WTC11 (cell line): ENCODE measurements around the gene MRPL51. TPM values are rescaled to one million over a fixed set of nuclear protein-coding genes. Genes with fewer than 3 reads are reported as not detected.

Experiments
- ATAC-seq: fragments of 200-7000 bp; cut with Tn5 transposase; 2 replicates; pipeline ENCODE4 v1.10.0; 2021; ENCODE audit warnings: mild to moderate bottlenecking, moderate library complexity
- CTCF ChIA-PET: fragments of 300-600 bp; sonication (Branson Sonifier 250); formaldehyde crosslinking; loops from one replicate; lab custom pipeline; 2021; ENCODE audit warnings: antibody characterized with exemption; lab: Charles Lee
- POLR2A ChIA-PET: fragments of 350-600 bp; sonication (Branson Sonifier 250); formaldehyde crosslinking; loops from one replicate; lab custom pipeline; 2021; ENCODE audit warnings: antibody characterized with exemption; lab: Charles Lee
- DNase-seq: peaks from one replicate; pipeline ENCODE4 v3.0.0; 2021; ENCODE audit warnings: low spot score
- H3K27ac Mint-ChIP-seq: 2 replicates; pipeline ENCODE4 v1.8.0; 2021; ENCODE audit warnings: mixed read lengths
- H3K27me3 Mint-ChIP-seq: 2 replicates; pipeline ENCODE4 v1.8.0; 2021; ENCODE audit warnings: low read depth, mild to moderate bottlenecking, moderate library complexity, mixed read lengths
- H3K36me3 Mint-ChIP-seq: 2 replicates; pipeline ENCODE4 v1.8.0; 2021; ENCODE audit warnings: mixed read lengths
- H3K4me1 Mint-ChIP-seq: 2 replicates; pipeline ENCODE4 v1.8.0; 2022; ENCODE audit warnings: mixed read lengths
- H3K4me3 Mint-ChIP-seq: 2 replicates; pipeline ENCODE4 v1.8.0; 2021; ENCODE audit warnings: mild to moderate bottlenecking, moderate library complexity, mixed read lengths
- H3K9me3 Mint-ChIP-seq: 2 replicates; pipeline ENCODE4 v1.8.0; 2021; ENCODE audit warnings: mixed read lengths
- ATF3 ChIP-seq: sonication (generic); formaldehyde crosslinking; conservative IDR thresholded peaks from 2 replicates; pipeline ENCODE4 v1.8.1; 2022; ENCODE audit warnings: mild to moderate bottlenecking, missing genetic modification reagents
- CREB1 ChIP-seq: sonication (generic); formaldehyde crosslinking; IDR thresholded peaks from 2 replicates; pipeline ENCODE4 v1.8.0; 2023; ENCODE audit warnings: mild to moderate bottlenecking, missing genetic modification reagents
- CTCF ChIP-seq: fragments of 200-600 bp; IDR thresholded peaks from 2 replicates; pipeline ENCODE4 v1.8.0; 2022; ENCODE audit warnings: antibody characterized with exemption
- E2F5 ChIP-seq: sonication (generic); formaldehyde crosslinking; IDR thresholded peaks from 2 replicates; pipeline ENCODE4 v1.8.1; 2022; ENCODE audit warnings: mild to moderate bottlenecking, moderate library complexity, missing genetic modification reagents
- FOXP1 ChIP-seq: sonication (generic); formaldehyde crosslinking; IDR thresholded peaks from 2 replicates; pipeline ENCODE4 v1.8.0; 2022; ENCODE audit warnings: missing genetic modification reagents, mild to moderate bottlenecking, moderate library complexity, borderline replicate concordance
- GTF2I ChIP-seq: fragments of 250-450 bp; sonication (Bioruptor Pico); conservative IDR thresholded peaks from 2 replicates; pipeline ENCODE4 v1.4.0; 2021; ENCODE audit warnings: mild to moderate bottlenecking
- JUN ChIP-seq: sonication (generic); formaldehyde crosslinking; IDR thresholded peaks from 2 replicates; pipeline ENCODE4 v1.8.0; 2023; ENCODE audit warnings: mild to moderate bottlenecking, missing genetic modification reagents
- MAX ChIP-seq: sonication (generic); formaldehyde crosslinking; IDR thresholded peaks from 2 replicates; pipeline ENCODE4 v1.8.0; 2022; ENCODE audit warnings: mild to moderate bottlenecking, missing genetic modification reagents
- NFYB ChIP-seq: sonication (generic); formaldehyde crosslinking; conservative IDR thresholded peaks from 2 replicates; pipeline ENCODE4 v1.8.0; 2022; ENCODE audit warnings: low read depth, missing genetic modification reagents
- USF1 ChIP-seq: sonication (generic); formaldehyde crosslinking; IDR thresholded peaks from 2 replicates; pipeline ENCODE4 v1.8.0; 2022; ENCODE audit warnings: mild to moderate bottlenecking, missing genetic modification reagents
- ZBTB21 ChIP-seq: sonication (generic); formaldehyde crosslinking; IDR thresholded peaks from 2 replicates; pipeline ENCODE4 v1.8.1; 2023; ENCODE audit warnings: mild to moderate bottlenecking, missing genetic modification reagents, borderline replicate concordance
- ZNF232 ChIP-seq: sonication (generic); formaldehyde crosslinking; IDR thresholded peaks from 2 replicates; pipeline ENCODE4 v1.8.0; 2022; ENCODE audit warnings: mild to moderate bottlenecking, missing genetic modification reagents
- ZNF532 ChIP-seq: fragments of 250-450 bp; sonication (Bioruptor Pico); IDR thresholded peaks from 2 replicates; pipeline ENCODE4 v1.9.0; 2021; ENCODE audit warnings: mild to moderate bottlenecking, borderline replicate concordance
- total RNA-seq: library from RNA; stranded (reverse); gene quantifications from 3 replicates; pipeline ENCODE4 v1.2.3, GENCODE V29; 2021

The MRPL51 gene
- total RNA-seq, 1 experiment from 2014 or later, result 290 TPM

GRCh38 chr12:6466184-6466573 is 26.9 kb downstream of the MRPL51 start:
- Mint-ChIP-seq H3K36me3 (peaks cover 50% of the 10 kb centered on the region), H3K4me3 (no peak overlapping the region), H3K9me3 (no peaks in the 10 kb centered on the region), H3K4me1 (peaks cover 20% of the 10 kb centered on the region), H3K27me3 (peaks cover 7% of the 10 kb centered on the region), H3K27ac (no peak overlapping the region)
- POLR2A ChIA-PET, result interaction anchor here (0.9 to 1.2 kb wide), 2 partner anchors 130 to 140 kb away, joined by 3 to 6 read pairs; no protein-coding TSS in a partner anchor
- TF ChIP-seq JUN (CRISPR knock-in tag), result no peak
- TF ChIP-seq ZNF232 (CRISPR knock-in tag), result no peak
- no peak for TF ChIP-seq MAX (CRISPR knock-in tag)
- TF ChIP-seq NFYB (CRISPR knock-in tag), result no peak
- TF ChIP-seq ZBTB21, result no peak
- TF ChIP-seq FOXP1, result no peak
- no peak for TF ChIP-seq ZNF532 (CRISPR knock-in tag)
- no peak for TF ChIP-seq ATF3
- no peak for TF ChIP-seq E2F5 (CRISPR knock-in tag)
- TF ChIP-seq USF1 (CRISPR knock-in tag), result no peak
- no peak for TF ChIP-seq GTF2I (CRISPR knock-in tag)
- no peak for DNase-seq
- CTCF ChIA-PET, result interaction anchor here (0.6 to 3.2 kb wide), 39 partner anchors 9 to 478 kb away, joined by 3 to 77 read pairs (median 8); partner anchors contain the start of genes CD27, LTBR, MRPL51 and TAPBPL
- ATAC-seq, result no peak

GRCh38 chr12:6465467-6466183 is 27.4 kb downstream of the MRPL51 start:
- Mint-ChIP-seq H3K4me3 (no peak overlapping the region), H3K4me1 (peaks cover 19% of the 10 kb centered on the region), H3K27me3 (peaks cover 7% of the 10 kb centered on the region), H3K27ac (no peak overlapping the region), H3K9me3 (no peaks in the 10 kb centered on the region), H3K36me3 (peaks cover 55% of the 10 kb centered on the region)
- no peak for TF ChIP-seq CREB1
- peak; percentile 74 for TF ChIP-seq CTCF
- ChIA-PET CTCF (interaction anchor here (0.6 to 3.2 kb wide), 53 partner anchors 9 to 477 kb away, joined by 3 to 77 read pairs (median 5); partner anchors contain the start of genes CD27, LTBR, MRPL51 and TAPBPL), POLR2A (interaction anchor here (0.6 to 1.2 kb wide), 8 partner anchors 28 to 139 kb away, joined by 3 to 6 read pairs (median 3); partner anchors contain the start of genes MRPL51 and SCNN1A)
- peak; percentile 52 for DNase-seq
- peak; percentile 71 for ATAC-seq
